Measurements from ENCODE around the gene SNRNP200.

DNA sequence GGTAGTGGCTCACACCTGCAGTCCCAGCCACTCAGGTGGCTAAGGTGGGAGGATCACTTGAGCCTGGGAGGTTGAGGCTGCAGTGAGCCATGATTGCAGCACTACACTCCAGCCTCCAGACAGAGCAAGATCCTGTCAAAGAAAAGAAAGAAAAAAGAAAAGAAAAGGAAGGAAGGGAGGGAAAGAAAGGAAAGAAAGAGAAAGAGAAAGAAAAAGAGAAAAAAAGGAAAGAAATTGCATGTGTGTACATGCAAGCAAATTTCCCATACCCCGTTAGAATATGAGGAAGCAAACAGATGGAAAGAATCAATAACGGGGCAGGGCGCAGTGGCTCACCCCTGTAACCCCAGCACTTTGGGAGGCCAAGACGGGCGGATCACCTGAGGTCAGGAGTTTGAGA lies 57.5 kb downstream of the SNRNP200 start:
- TF ChIP-seq EP300 (IDR thresholded peaks at IDR 0.05) (no peak), POLR2A (IDR thresholded peaks at IDR 0.05) (no peak), POLR2AphosphoS5 (IDR thresholded peaks at IDR 0.05) (no peak), CTCF (IDR thresholded peaks at IDR 0.05) (no peak)
